Naive thymus-derived CD8-positive, alpha-beta T cell (primary cell): ENCODE results near the gene PODNL1. TPM values are rescaled to one million over a fixed set of nuclear protein-coding genes. Genes with fewer than 3 reads are reported as not detected.

Experiments used
- ATAC-seq, 2 donors: fragments of 150-1000 bp; cut with Tn5 transposase in 1 of 2; sonication (Bioruptor Pico), chemical (Tn5 transposase) in 1 of 2; 1 replicate in 1 of 2; 2 replicates in 1 of 2; pipeline ENCODE4 v1.10.0; 2021; ENCODE audit warnings: mild to moderate bottlenecking in 2 of 2, moderate library complexity in 2 of 2
- POLR2A ChIA-PET: fragments of 350-600 bp; sonication (Branson Sonifier 250); formaldehyde crosslinking; loops from one replicate; lab custom pipeline; 2021; ENCODE audit warnings: antibody characterized with exemption; lab: Charles Lee
- DNase-seq, 10 donors: peaks; one replicate each; pipeline versions ENCODE4 v3.0.0 to v3.0.0-alpha.2; 2020 to 2022
- H3K27ac Mint-ChIP-seq, 10 donors: one replicate each; pipeline ENCODE4 v1.8.0; 2020 to 2022; ENCODE audit warnings: mild to moderate bottlenecking in 10 of 10, mixed read lengths in 10 of 10, moderate library complexity in 4 of 10, inconsistent platforms in 1 of 10
- H3K27me3 Mint-ChIP-seq, 5 donors: one replicate each; pipeline ENCODE4 v1.8.0; 2021 to 2022; ENCODE audit warnings: mixed read lengths in 5 of 5
- H3K36me3 Mint-ChIP-seq, 3 donors: one replicate each; pipeline ENCODE4 v1.8.0; 2020 to 2022; ENCODE audit warnings: mixed read lengths in 3 of 3, mild to moderate bottlenecking in 2 of 3, inconsistent platforms in 1 of 3
- H3K4me1 Mint-ChIP-seq, 4 donors: one replicate each; pipeline ENCODE4 v1.8.0; 2021 to 2022; ENCODE audit warnings: mixed read lengths in 4 of 4
- H3K4me3 Mint-ChIP-seq, 10 donors: one replicate each; pipeline ENCODE4 v1.8.0; 2020 to 2022; ENCODE audit warnings: mild to moderate bottlenecking in 10 of 10, mixed read lengths in 10 of 10, moderate library complexity in 6 of 10, inconsistent platforms in 1 of 10
- H3K9me3 Mint-ChIP-seq, 9 donors: one replicate each; pipeline ENCODE4 v1.8.0; 2020 to 2022; ENCODE audit warnings: mixed read lengths in 9 of 9, mild to moderate bottlenecking in 3 of 9, inconsistent platforms in 1 of 9, moderate library complexity in 1 of 9
- polyA plus RNA-seq, 3 donors: library from polyadenylated mRNA; unstranded; fragments of 300-500 nt; fragmentation: Illumina TruSeq; gene quantifications; one replicate each; pipeline ENCODE4 v1.2.3, GENCODE V29; 2021
- total RNA-seq, 8 experiments: library from RNA in 2 of 8; stranded (reverse) in 2 of 8; gene quantifications; one replicate each; pipeline ENCODE4 v1.2.3 and lab custom pipeline; 2021 to 2026

Gene PODNL1
- total and polyA plus RNA-seq, 5 experiments from 2014 or later: not detected

DNA sequence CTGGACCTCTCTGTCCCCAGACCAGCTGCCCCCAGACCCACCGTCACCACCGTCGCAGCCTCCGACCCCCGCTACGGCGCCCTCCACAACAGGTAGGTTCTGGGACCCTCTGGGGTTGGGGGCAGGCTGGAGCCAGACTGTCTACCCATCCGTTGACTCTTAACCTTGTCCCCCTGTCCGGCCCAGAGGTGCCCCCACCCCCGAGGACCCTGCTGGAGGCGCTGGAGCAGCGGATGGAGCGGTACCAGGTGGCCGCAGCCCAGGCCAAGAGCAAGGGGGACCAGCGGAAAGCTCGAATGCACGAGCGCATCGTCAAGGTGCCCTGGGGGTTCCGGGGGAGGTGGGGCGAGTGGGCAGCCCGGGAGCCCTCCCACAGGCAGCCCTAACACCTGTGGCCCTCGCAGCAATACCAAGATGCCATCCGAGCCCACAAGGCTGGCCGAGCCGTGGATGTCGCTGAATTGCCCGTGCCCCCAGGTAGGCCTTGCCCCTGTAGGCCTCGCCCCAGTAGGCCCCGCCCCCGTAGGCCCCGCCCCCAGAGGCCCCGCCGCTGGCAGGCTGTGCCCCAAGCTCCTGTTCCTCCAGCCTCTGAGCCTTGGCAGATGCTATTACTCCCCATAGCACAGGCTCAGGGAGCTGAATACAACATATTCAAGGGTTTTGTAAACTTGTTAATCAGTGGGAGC is 19.3 kb downstream of the PODNL1 start:
- H3K27me3 Mint-ChIP-seq: no peaks in the 10 kb centered on the region
- H3K27ac Mint-ChIP-seq: no peak overlapping the region
- H3K4me1 Mint-ChIP-seq: peaks cover 0 to 4% (median 2%) of the 10 kb centered on the region in 4 donors
- H3K4me3 Mint-ChIP-seq: no peak overlapping the region
- ATAC-seq (no peak), DNase-seq (no peak)
- peaks cover 0 to 3% (median 0%) of the 10 kb centered on the region in 9 donors for H3K9me3 Mint-ChIP-seq
- peaks cover 0 to 63% (median 27%) of the 10 kb centered on the region in 3 donors for H3K36me3 Mint-ChIP-seq
- POLR2A ChIA-PET: interaction anchor here (1.1 kb wide), 1 partner anchor 113 kb away, joined by 4 read pairs; the partner anchor contains the start of gene IL27RA

- ATAC-seq (no peak), DNase-seq (no peak)
- Mint-ChIP-seq H3K4me1 (peaks cover 0 to 4% (median 2%) of the 10 kb centered on the region in 4 donors), H3K27me3 (no peaks in the 10 kb centered on the region), H3K9me3 (peaks cover 0 to 3% (median 0%) of the 10 kb centered on the region in 9 donors), H3K27ac (no peak overlapping the region), H3K36me3 (peaks cover 0 to 63% (median 23%) of the 10 kb centered on the region in 3 donors), H3K4me3 (no peak overlapping the region)
- POLR2A ChIA-PET: no interaction called here
Measured at GRCh38 chr19:13917888-13918406, 20.3 kb downstream of the PODNL1 start.

GRCh38 chr19:13914777-13915176 is 23.4 kb downstream of the PODNL1 start:
- no peak overlapping the region for H3K4me3 Mint-ChIP-seq
- peaks cover 0 to 65% (median 10%) of the 10 kb centered on the region in 3 donors for H3K36me3 Mint-ChIP-seq
- ATAC-seq: no peak
- DNase-seq: no peak
- no peak overlapping the region for H3K27ac Mint-ChIP-seq
- no peaks in the 10 kb centered on the region for H3K27me3 Mint-ChIP-seq
- no peaks in the 10 kb centered on the region for H3K9me3 Mint-ChIP-seq
- POLR2A ChIA-PET: no interaction called here
- no peaks in the 10 kb centered on the region for H3K4me1 Mint-ChIP-seq

- H3K4me3 Mint-ChIP-seq: no peak overlapping the region
- POLR2A ChIA-PET: no interaction called here
- no peak overlapping the region for H3K27ac Mint-ChIP-seq
- H3K4me1 Mint-ChIP-seq: no peaks in the 10 kb centered on the region
- H3K9me3 Mint-ChIP-seq: no peaks in the 10 kb centered on the region
- H3K36me3 Mint-ChIP-seq: peaks cover 0 to 64% (median 10%) of the 10 kb centered on the region in 3 donors
- DNase-seq (no peak), ATAC-seq (no peak)
- no peaks in the 10 kb centered on the region for H3K27me3 Mint-ChIP-seq
Measured at GRCh38 chr19:13913352-13913751, 24.9 kb downstream of the PODNL1 start.

DNA sequence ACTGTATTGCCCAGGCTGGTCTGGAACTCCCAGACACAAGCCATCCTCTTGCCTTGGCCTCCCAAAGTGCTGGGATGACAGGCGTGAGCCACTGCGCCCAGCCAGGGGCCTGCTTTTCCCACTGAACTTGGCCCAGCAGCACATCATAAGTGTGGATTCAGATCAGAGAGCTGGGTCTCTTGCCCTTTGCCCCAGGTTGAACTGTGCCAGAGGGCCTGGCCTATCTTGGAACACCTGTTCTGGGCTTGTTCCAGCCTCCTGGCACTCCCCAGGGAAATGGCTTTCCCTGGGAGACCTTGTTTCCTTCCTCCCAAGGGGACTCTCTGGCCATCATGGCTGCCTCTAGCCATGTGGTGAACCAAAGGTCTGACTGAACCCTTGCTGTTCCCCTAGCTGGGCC is 28.8 kb downstream of the PODNL1 start:
- Mint-ChIP-seq H3K27ac (peak overlapping the region in 1 of 10 donors; percentile 75), H3K4me1 (peaks cover 8 to 21% (median 18%) of the 10 kb centered on the region in 4 donors), H3K36me3 (peaks cover 0 to 37% (median 7%) of the 10 kb centered on the region in 3 donors), H3K9me3 (no peaks in the 10 kb centered on the region), H3K27me3 (no peaks in the 10 kb centered on the region), H3K4me3 (no peak overlapping the region)
- no peak for ATAC-seq
- no peak for DNase-seq
- POLR2A ChIA-PET: no interaction called here

- POLR2A ChIA-PET: no interaction called here
- Mint-ChIP-seq H3K27ac (no peak overlapping the region), H3K4me3 (peak overlapping the region in 1 of 10 donors; percentile 48), H3K36me3 (peaks cover 0 to 33% (median 7%) of the 10 kb centered on the region in 3 donors), H3K9me3 (no peaks in the 10 kb centered on the region), H3K27me3 (no peaks in the 10 kb centered on the region), H3K4me1 (peaks cover 8 to 22% (median 18%) of the 10 kb centered on the region in 4 donors)
- no peak for DNase-seq
- ATAC-seq: no peak
Measured at GRCh38 chr19:13908674-13909073, 29.5 kb downstream of the PODNL1 start.

GRCh38 chr19:13906910-13907309 is 31.3 kb downstream of the PODNL1 start:
- no peaks in the 10 kb centered on the region for H3K9me3 Mint-ChIP-seq
- DNase-seq (no peak), ATAC-seq (no peak)
- H3K4me3 Mint-ChIP-seq: peak overlapping the region; percentile 75 to 89 (median 82)
- H3K36me3 Mint-ChIP-seq: peaks cover 0 to 22% (median 6%) of the 10 kb centered on the region in 3 donors
- POLR2A ChIA-PET: interaction anchor here (0.6 to 1.8 kb wide), 5 partner anchors 14 to 124 kb away, joined by 3 to 7 read pairs (median 4); partner anchors contain the start of genes IL27RA and RFX1
- peak overlapping the region in 9 of 10 donors; percentile 36 to 86 (median 74) for H3K27ac Mint-ChIP-seq
- H3K4me1 Mint-ChIP-seq: peaks cover 8 to 26% (median 20%) of the 10 kb centered on the region in 4 donors
- H3K27me3 Mint-ChIP-seq: no peaks in the 10 kb centered on the region

DNA sequence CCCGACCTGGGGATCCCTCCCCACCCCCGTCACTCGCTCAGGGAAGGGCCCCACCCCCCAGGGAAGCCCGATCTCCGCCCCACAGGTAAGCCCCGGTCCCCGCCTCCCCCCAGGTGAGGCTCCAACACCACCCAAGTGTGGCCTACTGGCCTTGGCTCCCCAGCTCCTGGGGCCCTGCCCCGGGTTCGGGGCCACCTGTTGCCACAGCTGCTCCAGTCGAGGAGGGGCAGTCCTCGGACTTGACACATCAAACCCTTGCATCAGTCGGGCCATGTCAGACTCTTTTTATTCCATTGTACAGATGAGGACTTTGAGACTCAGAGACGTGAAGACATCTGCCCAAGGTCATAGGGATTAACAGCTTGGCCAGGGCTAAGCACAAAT is 31.7 kb downstream of the PODNL1 start:
- Mint-ChIP-seq H3K27me3 (no peaks in the 10 kb centered on the region), H3K36me3 (peaks cover 0 to 19% (median 3%) of the 10 kb centered on the region in 3 donors), H3K27ac (peak overlapping the region in 9 of 10 donors; percentile 36 to 86 (median 74)), H3K4me1 (peaks cover 8 to 26% (median 20%) of the 10 kb centered on the region in 4 donors), H3K9me3 (no peaks in the 10 kb centered on the region), H3K4me3 (peak overlapping the region; percentile 75 to 89 (median 82))
- DNase-seq (peak in 2 of 10 donors; percentile 31 to 69), ATAC-seq (peak; percentile 43 to 49)
- POLR2A ChIA-PET: interaction anchor here (0.6 to 1.8 kb wide), 5 partner anchors 13 to 125 kb away, joined by 3 to 7 read pairs (median 4); partner anchors contain the start of genes IL27RA and RFX1

GRCh38 chr19:13905634-13906520 is 32.3 kb downstream of the PODNL1 start, which contains the start of the genes BRME1 and CC2D1A:
BRME1 (minus strand) TSS chr19:13906117; CDS start chr19:13904892, 1,225 bp downstream.
CC2D1A (plus strand) TSS chr19:13906201; CDS start chr19:13906442, 241 bp downstream.
- POLR2A ChIA-PET: interaction anchor here (0.6 to 1.8 kb wide), 7 partner anchors 13 to 125 kb away, joined by 3 to 7 read pairs (median 4); partner anchors contain the start of genes IL27RA and RFX1
- peak within 1 kb of the TSS; percentile 80 to 89 (median 88) for H3K4me3 Mint-ChIP-seq
- H3K9me3 Mint-ChIP-seq: no peaks in the 10 kb centered on the region
- H3K27ac Mint-ChIP-seq: peak within 1 kb of the TSS; percentile 60 to 95 (median 90)
- H3K36me3 Mint-ChIP-seq: peaks cover 0 to 15% (median 1%) of the 10 kb centered on the region in 3 donors
- peaks cover 8 to 26% (median 20%) of the 10 kb centered on the region in 4 donors for H3K4me1 Mint-ChIP-seq
- ATAC-seq: peak; percentile 98 to 99
- peak; percentile 88 to 96 (median 93) for DNase-seq
- H3K27me3 Mint-ChIP-seq: no peaks in the 10 kb centered on the region

DNA sequence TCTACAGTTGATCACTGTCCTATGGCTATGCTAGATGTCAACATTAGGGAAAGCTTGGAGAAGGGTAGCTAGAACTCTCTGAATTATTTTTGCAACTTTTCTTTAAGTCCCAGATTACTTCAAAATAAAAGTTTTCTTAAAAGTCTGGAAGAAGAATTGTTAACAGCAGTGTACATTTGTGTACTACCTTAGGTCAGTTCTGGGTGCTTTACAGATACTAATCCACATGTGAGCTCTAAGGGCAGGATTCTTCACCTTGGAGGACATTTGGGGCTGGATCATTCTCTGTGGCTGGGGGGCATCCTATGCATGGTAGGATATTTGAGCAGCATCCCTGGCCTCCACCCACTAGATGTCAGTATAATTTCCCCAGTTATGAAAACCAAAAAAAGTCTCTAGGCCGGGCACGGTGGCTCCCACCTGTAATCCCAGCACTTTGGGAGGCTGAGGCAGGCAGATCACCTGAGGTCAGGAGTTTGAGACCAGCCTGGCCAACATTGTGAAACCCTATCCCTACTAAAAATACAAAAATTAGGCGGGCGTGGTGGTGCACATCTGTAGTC is 35.1 kb downstream of the PODNL1 start:
- Mint-ChIP-seq H3K9me3 (no peaks in the 10 kb centered on the region), H3K4me1 (peaks cover 8 to 26% (median 20%) of the 10 kb centered on the region in 4 donors), H3K27ac (peak overlapping the region in 3 of 10 donors; percentile 5 to 62 (median 11)), H3K36me3 (peaks cover 0 to 2% (median 0%) of the 10 kb centered on the region in 3 donors), H3K27me3 (no peaks in the 10 kb centered on the region), H3K4me3 (peak overlapping the region in 1 of 10 donors; percentile 54)
- ATAC-seq: no peak
- peak in 3 of 10 donors; percentile 28 to 40 (median 34) for DNase-seq
- POLR2A ChIA-PET: interaction anchor here (1.1 to 1.6 kb wide), 3 partner anchors 20 to 129 kb away, joined by 3 to 7 read pairs (median 6); partner anchors contain the start of gene IL27RA

- Mint-ChIP-seq H3K36me3 (no peaks in the 10 kb centered on the region), H3K27ac (no peak overlapping the region), H3K9me3 (no peaks in the 10 kb centered on the region), H3K4me1 (peaks cover 0 to 9% (median 4%) of the 10 kb centered on the region in 4 donors), H3K27me3 (no peaks in the 10 kb centered on the region), H3K4me3 (no peak overlapping the region)
- POLR2A ChIA-PET: interaction anchor here (1.0 to 1.2 kb wide), 2 partner anchors 99 to 181 kb away, joined by 3 read pairs; no protein-coding TSS in a partner anchor
- ATAC-seq: no peak
- no peak for DNase-seq
Measured at GRCh38 chr19:13899912-13900584, 38.2 kb downstream of the PODNL1 start.
